Activated T-helper 1 cell treated with anti-CD3 and anti-CD28 coated beads, Interleukin-12 subunit alpha, Interleukin-12 subunit beta, Interleukin-2, Interleukin-4 antibody, amounts not matched to agents 30 ng/mL and 10 ng/mL and 1 ng/mL, durations not matched to agents 14 hours and 24 hours and 36 hours (primary cell): ENCODE data around the gene OTUD7B. TPM values are rescaled to one million over a fixed set of nuclear protein-coding genes. Genes with fewer than 3 reads are reported as not detected.

ENCODE experiments used
- DNase-seq: peaks from one replicate; pipeline ENCODE4 v3.0.0; 2021; ENCODE audit warnings: low spot score
- H3K27ac Mint-ChIP-seq: one replicate; pipeline ENCODE4 v1.8.0; 2021; ENCODE audit warnings: mild to moderate bottlenecking, mixed read lengths
- H3K27me3 Mint-ChIP-seq: one replicate; pipeline ENCODE4 v1.8.0; 2022; ENCODE audit warnings: mild to moderate bottlenecking, moderate library complexity, mixed read lengths; ENCODE audit not compliant: insufficient read depth
- H3K36me3 Mint-ChIP-seq: one replicate; pipeline ENCODE4 v1.8.0; 2021; ENCODE audit warnings: low read depth, mixed read lengths
- H3K4me1 Mint-ChIP-seq: one replicate; pipeline ENCODE4 v1.8.0; 2021; ENCODE audit warnings: low read depth, mixed read lengths
- H3K4me3 Mint-ChIP-seq: one replicate; pipeline ENCODE4 v1.8.0; 2021; ENCODE audit warnings: mild to moderate bottlenecking, moderate library complexity, mixed read lengths
- H3K9me3 Mint-ChIP-seq: one replicate; pipeline ENCODE4 v1.8.0; 2021; ENCODE audit warnings: mixed read lengths
- intact Hi-C: fragments of 100-400 bp; cut with micrococcal nuclease; formaldehyde crosslinking; loops from one replicate; pipeline ENCODE4 v1.15.1; 2024
- total RNA-seq: library from RNA; stranded (reverse); gene quantifications from 2 replicates; pipeline ENCODE4 v1.2.3, GENCODE V29; 2022

The OTUD7B gene
- total RNA-seq, 1 donor from 2014 or later = 41.8 TPM

DNA sequence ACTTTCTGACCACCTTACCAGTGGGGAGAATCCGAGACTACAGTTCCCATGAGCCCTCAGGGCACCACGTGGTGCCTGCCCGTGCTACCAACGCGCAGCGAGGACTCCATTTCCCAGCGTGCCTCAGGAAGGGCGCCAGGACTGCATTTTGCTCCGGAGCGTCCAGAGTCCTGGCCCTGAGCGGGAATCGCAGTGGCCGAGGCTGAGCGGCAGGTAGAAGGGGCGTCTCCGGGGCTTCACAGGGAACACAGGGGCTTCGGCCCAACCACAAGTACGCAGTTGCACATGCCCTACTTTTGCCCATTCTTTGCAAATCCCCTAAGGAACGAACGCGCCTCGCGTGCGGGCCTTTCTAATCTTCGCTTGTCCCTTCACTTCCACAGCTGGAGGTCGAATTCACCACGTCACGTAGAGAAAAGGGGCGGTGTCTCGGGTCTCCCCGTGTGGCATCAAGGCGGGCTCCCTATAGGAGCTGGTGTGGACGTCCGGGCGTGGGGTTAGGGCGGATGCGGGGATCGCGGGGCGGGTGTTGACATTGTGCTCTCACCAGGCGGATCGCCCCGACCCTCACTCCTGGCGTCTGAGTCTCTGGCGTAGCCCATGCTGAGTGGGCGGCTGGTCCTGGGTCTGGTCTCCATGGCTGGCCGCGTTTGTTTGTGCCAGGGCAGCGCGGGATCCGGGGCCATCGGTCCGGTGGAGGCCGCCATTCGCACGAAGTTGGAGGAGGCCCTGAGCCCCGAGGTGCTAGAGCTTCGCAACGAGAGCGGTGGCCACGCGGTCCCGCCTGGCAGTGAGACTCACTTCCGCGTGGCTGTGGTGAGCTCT, 110.9 kb downstream of the OTUD7B start, which contains the start of gene BOLA1:
Gene BOLA1 (plus strand): TSS at position 109 of the 825 bp plus-strand sequence. CDS start 492 bp downstream, at position 601.
- DNase-seq = peak; percentile 77
- Mint-ChIP-seq H3K4me1 (peaks cover 27% of the 10 kb centered on the region), H3K27me3 (peaks cover 2% of the 10 kb centered on the region), H3K27ac (peak within 1 kb of the TSS; percentile 92), H3K4me3 (peak within 1 kb of the TSS; percentile 86), H3K36me3 (peaks cover 13% of the 10 kb centered on the region), H3K9me3 (no peaks in the 10 kb centered on the region)
- intact Hi-C loops = loop anchor here (1.0 to 10.0 kb wide), 7 partner anchors 13 to 422 kb away; partner anchors contain the start of genes PRPF3, SF3B4 and SV2A

DNA sequence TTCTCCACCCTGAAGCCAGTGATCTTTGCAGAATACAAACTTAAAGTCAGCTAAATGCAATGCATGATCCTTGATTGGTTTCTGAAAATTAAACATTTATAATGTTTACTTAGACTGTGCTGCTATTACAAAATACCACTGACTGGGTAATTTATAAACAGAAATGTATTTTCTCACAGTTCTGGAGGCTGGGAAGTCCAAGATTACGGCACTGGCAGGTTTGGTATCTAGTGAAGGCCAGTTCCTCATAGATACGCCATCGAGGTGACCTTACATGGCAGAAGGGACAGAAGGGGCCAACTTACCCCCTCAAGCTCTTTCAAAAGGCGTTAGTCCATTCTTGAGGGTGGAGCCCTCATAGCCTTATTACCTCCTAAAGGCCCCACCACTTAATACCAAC, 114.0 kb downstream of the OTUD7B start:
- H3K27me3 Mint-ChIP-seq = peaks cover 2% of the 10 kb centered on the region
- H3K4me1 Mint-ChIP-seq = peaks cover 32% of the 10 kb centered on the region
- H3K36me3 Mint-ChIP-seq = peaks cover 5% of the 10 kb centered on the region
- DNase-seq = no peak
- no peak overlapping the region for H3K4me3 Mint-ChIP-seq
- no peak overlapping the region for H3K27ac Mint-ChIP-seq
- intact Hi-C loops = loop anchor here (10.0 kb wide), 3 partner anchors 68 to 318 kb away; no protein-coding TSS in a partner anchor
- no peaks in the 10 kb centered on the region for H3K9me3 Mint-ChIP-seq

DNA sequence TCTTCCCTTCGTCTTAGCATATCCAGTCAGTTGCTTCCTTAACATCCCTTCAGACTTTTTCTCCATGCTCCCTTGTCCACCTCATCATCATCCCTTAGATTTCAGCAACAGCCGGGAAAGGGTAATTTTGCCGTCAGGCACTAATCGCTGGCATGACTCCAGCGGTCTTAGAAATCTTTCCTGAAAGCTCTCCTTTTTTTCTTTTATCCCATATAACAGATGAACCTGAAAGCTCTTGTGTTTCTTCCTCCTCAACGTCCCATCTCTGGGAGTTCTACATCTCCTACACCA, 121.6 kb downstream of the OTUD7B start:
- no peak for DNase-seq
- Mint-ChIP-seq H3K4me3 (no peak overlapping the region), H3K4me1 (peaks cover 4% of the 10 kb centered on the region), H3K27me3 (no peaks in the 10 kb centered on the region), H3K9me3 (no peaks in the 10 kb centered on the region), H3K27ac (no peak overlapping the region), H3K36me3 (no peaks in the 10 kb centered on the region)
- intact Hi-C loops = loop anchor here (2.0 kb wide), 1 partner anchor 162 kb away; no protein-coding TSS in a partner anchor

DNA sequence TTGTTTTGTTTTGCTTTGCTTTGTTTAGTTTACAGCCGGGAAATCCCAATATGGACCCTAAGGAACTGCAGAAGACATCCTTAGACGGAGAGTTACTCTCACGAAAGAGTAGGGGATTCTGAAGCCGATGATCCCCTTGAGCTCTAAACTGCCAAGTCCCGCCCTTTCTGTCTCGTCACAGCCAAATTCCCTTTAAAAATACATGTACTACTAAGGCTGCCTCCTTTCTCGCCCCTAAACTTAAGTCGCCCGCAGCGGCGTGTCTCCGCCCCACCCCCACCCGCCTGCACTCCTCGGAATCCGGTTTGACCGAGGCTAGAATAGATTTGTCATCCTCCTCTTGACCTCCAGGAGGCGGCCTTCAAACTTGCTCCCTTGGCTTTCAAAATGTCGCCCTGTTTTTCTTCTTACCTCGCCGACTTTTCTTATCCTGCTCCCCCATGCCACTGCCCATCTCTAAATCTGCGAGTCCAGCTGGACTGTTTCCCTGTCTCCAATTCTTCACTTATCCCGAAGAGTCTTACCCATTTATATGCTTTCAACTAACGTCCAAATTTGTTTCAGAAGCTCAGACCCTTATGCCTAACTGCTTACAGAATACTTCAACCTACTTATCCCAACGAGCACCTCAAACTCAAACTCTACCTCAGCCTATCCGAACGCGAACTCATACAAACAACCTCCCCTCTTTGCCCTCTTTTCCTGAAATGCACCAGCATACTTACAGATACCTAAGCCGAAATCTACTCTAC, 122.1 kb downstream of the OTUD7B start:
- Mint-ChIP-seq H3K36me3 (no peaks in the 10 kb centered on the region), H3K4me1 (peaks cover 4% of the 10 kb centered on the region), H3K4me3 (no peak overlapping the region)

More for the DNA sequence above, 122.1 kb downstream of the OTUD7B start:
- intact Hi-C loops = loop anchor here (2.0 kb wide), 1 partner anchor 162 kb away; no protein-coding TSS in a partner anchor
- Mint-ChIP-seq H3K9me3 (no peaks in the 10 kb centered on the region), H3K27me3 (no peaks in the 10 kb centered on the region), H3K27ac (no peak overlapping the region)
- peak; percentile 67 for DNase-seq

Other genes starting within 250 kb of the OTUD7B start
- not detected in 2 replicates for gene FCGR1A, start 228.0 kb downstream of the OTUD7B start, total RNA-seq
- 23.9 and 24.3 TPM in 2 replicates for gene BOLA1, start 111.2 kb downstream of the OTUD7B start, total RNA-seq
- 17.3 and 18.6 TPM in 2 replicates for gene SV2A, start 92.9 kb downstream of the OTUD7B start, total RNA-seq
- 125 and 136 TPM in 2 replicates for gene SF3B4, start 82.9 kb downstream of the OTUD7B start, total RNA-seq
- gene MTMR11, start 73.8 kb downstream of the OTUD7B start, total RNA-seq = 5.6 and 8.5 TPM in 2 replicates
- 25.9 and 30.2 TPM in 2 replicates for gene VPS45, start 57.0 kb upstream of the OTUD7B start, total RNA-seq
- 27.1 and 35.4 TPM in 2 replicates for gene PLEKHO1, start 139.2 kb upstream of the OTUD7B start, total RNA-seq
- gene ANP32E, start 225.4 kb upstream of the OTUD7B start, total RNA-seq = 196 and 217 TPM in 2 replicates
- gene CA14, start 247.0 kb upstream of the OTUD7B start, total RNA-seq = not detected in 2 replicates